NCI-H2196 treated with DMSO at 0.1 percent for 48 hours (cell line): Measurements from ENCODE around the gene DCAF11.

ENCODE experiments used
- DNase-seq: peaks from one replicate; lab custom pipeline; 2025; ENCODE audit not compliant: unreplicated experiment; lab: John Stamatoyannopoulos, UW

DCAF11 gene

GRCh38 chr14:24117179-24117578 is 2.6 kb downstream of the DCAF11 start:
- no peak for DNase-seq

GRCh38 chr14:24119691-24120090 is 5.1 kb downstream of the DCAF11 start:
- no peak for DNase-seq

GRCh38 chr14:24121210-24121609 is 6.6 kb downstream of the DCAF11 start:
- DNase-seq = no peak

- DNase-seq = no peak
Observed at GRCh38 chr14:24122416-24122815, 7.8 kb downstream of the DCAF11 start.

GRCh38 chr14:24122898-24123297 is 8.3 kb downstream of the DCAF11 start:
- DNase-seq = no peak

GRCh38 chr14:24123424-24124417 is 9.1 kb downstream of the DCAF11 start:
- DNase-seq = no peak

- no peak for DNase-seq
Observed at GRCh38 chr14:24126939-24127338, 12.4 kb downstream of the DCAF11 start.

GRCh38 chr14:24127673-24128072 is 13.1 kb downstream of the DCAF11 start:
- no peak for DNase-seq

- DNase-seq = no peak
Observed at GRCh38 chr14:24129410-24129998, 14.9 kb downstream of the DCAF11 start.

GRCh38 chr14:24130380-24130716 is 15.8 kb downstream of the DCAF11 start, which contains the start of gene FITM1:
Gene FITM1 (plus strand): TSS chr14:24130659. CDS start chr14:24131564, 905 bp downstream.
- DNase-seq = no peak

- no peak for DNase-seq
Observed at GRCh38 chr14:24130717-24131548, 16.4 kb downstream of the DCAF11 start.

- no peak for DNase-seq
Observed at GRCh38 chr14:24131549-24131966, 17.0 kb downstream of the DCAF11 start.

- DNase-seq = peak; percentile 92
Observed at GRCh38 chr14:24132061-24132685, 17.6 kb downstream of the DCAF11 start.

GRCh38 chr14:24132976-24133375 is 18.4 kb downstream of the DCAF11 start:
- DNase-seq = no peak

- no peak for DNase-seq
Observed at GRCh38 chr14:24133735-24134134, 19.2 kb downstream of the DCAF11 start.

GRCh38 chr14:24135584-24135833 is 20.9 kb downstream of the DCAF11 start:
- DNase-seq = no peak

GRCh38 chr14:24135834-24136683 is 21.5 kb downstream of the DCAF11 start, which contains the start of gene PSME1:
Gene PSME1 (plus strand): TSS chr14:24136194. CDS start chr14:24136263, 69 bp downstream.
- peak; percentile 90 for DNase-seq

- DNase-seq = no peak
Observed at GRCh38 chr14:24136684-24137528, 22.3 kb downstream of the DCAF11 start.
